Measurements from ENCODE around the gene DAPK1.

DNA sequence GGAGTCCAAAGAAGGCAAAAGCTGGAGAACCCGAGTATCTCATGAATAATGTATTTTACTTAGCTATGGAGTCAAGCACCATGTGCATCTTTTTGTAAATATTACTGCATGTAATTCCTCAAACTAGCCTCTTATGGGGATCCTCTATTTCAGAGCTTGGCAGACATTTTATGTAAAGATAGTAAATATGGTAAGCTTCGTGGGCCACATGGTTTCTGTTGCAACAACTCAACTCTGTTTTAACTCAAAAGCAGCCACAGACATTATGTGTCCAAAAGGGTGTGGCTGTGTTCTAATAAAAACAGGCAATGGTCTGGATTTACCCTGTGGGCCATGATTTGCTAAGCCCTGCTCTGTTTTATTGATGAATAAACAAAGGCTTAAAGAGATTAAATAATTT, 17.3 kb downstream of the DAPK1 start:
- no peak for TF ChIP-seq CTCF (IDR thresholded peaks at IDR 0.05)
- TF ChIP-seq EP300 (IDR thresholded peaks at IDR 0.05; ENCODE audit: borderline replicate concordance in 1 of 2, low read depth in 1 of 2, low read length in 1 of 2): no peak
- TF ChIP-seq MAX (IDR thresholded peaks at IDR 0.05; ENCODE audit: low read depth): no peak

Data from SK-N-SH (cell line).